Body of pancreas (tissue), 4 donors: ENCODE data around the gene CEP89.
"Not testable (repeated sequence)": the region's sequence is repeated elsewhere in the genome, so short reads cannot be mapped to it uniquely, and the experiment has no call there.

ENCODE experiments used
- POLR2A ChIP-seq, 3 donors: fragments of 450-650 bp; IDR thresholded peaks; one replicate each; pipeline ENCODE4 v1.6.1; 2016; ENCODE audit warnings: antibody characterized with exemption in 3 of 3, mild to moderate bottlenecking in 2 of 3
- TF ChIP-seq, protein P1 (sequence below), 7 experiments: fragments of 450-650 bp in 4 of 7; fragments of 200-600 bp in 3 of 7; sonication (generic) in 3 of 7; IDR thresholded peaks; one replicate each; pipeline ENCODE4 v1.5.1; 2016 to 2019; ENCODE audit warnings: antibody characterized with exemption in 7 of 7

DNA sequence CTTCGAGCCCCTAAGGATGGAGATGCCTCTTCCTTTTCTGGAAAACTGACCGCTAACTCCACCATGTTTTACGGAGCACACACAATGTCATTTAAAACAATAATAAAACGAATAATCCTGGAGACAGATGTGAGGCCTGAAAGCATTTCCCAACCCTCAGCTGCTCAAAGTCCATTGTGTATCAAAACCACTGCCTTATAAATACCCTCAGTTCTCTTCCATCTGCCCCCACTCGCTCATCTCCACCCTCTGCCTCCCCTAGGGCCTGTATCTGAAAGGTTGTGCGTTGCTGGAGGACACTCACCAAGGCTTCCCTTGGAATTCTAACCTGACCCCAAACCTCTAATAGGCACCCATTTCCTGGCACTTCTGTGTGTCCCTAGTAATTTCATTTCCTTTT, 10.7 kb upstream of the CEP89 start:
- not testable (repeated sequence) for TF ChIP-seq POLR2A (IDR thresholded peaks at IDR 0.05)
- TF ChIP-seq, protein P1, sequence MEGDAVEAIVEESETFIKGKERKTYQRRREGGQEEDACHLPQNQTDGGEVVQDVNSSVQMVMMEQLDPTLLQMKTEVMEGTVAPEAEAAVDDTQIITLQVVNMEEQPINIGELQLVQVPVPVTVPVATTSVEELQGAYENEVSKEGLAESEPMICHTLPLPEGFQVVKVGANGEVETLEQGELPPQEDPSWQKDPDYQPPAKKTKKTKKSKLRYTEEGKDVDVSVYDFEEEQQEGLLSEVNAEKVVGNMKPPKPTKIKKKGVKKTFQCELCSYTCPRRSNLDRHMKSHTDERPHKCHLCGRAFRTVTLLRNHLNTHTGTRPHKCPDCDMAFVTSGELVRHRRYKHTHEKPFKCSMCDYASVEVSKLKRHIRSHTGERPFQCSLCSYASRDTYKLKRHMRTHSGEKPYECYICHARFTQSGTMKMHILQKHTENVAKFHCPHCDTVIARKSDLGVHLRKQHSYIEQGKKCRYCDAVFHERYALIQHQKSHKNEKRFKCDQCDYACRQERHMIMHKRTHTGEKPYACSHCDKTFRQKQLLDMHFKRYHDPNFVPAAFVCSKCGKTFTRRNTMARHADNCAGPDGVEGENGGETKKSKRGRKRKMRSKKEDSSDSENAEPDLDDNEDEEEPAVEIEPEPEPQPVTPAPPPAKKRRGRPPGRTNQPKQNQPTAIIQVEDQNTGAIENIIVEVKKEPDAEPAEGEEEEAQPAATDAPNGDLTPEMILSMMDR (IDR thresholded peaks at IDR 0.05), result not testable (repeated sequence)
